HFFc6 (cell line): ENCODE results near the gene CTDP1. TPM values are rescaled to one million over a fixed set of nuclear protein-coding genes. Genes with fewer than 3 reads are reported as not detected.
A peak's percentile ranks its signal among the peaks of the same experiment; 100 is the strongest.

Experiments used
- DNase-seq: peaks from one replicate; pipeline ENCODE4 v3.0.0-alpha.2; 2018
- H3K27ac Mint-ChIP-seq: 2 replicates; pipeline ENCODE4 v1.8.0; 2020; ENCODE audit warnings: mild to moderate bottlenecking, mixed read lengths
- H3K27me3 Mint-ChIP-seq: 2 replicates; pipeline ENCODE4 v1.8.0; 2021; ENCODE audit warnings: mild to moderate bottlenecking, moderate library complexity, mixed read lengths; ENCODE audit not compliant: insufficient read depth
- H3K36me3 Mint-ChIP-seq: 2 replicates; pipeline ENCODE4 v1.8.0; 2021; ENCODE audit warnings: low read depth, mixed read lengths
- H3K4me1 Mint-ChIP-seq: 2 replicates; pipeline ENCODE4 v1.8.0; 2020; ENCODE audit warnings: low read depth, mixed read lengths
- H3K4me3 Mint-ChIP-seq: 2 replicates; pipeline ENCODE4 v1.8.0; 2020; ENCODE audit warnings: mild to moderate bottlenecking, moderate library complexity, mixed read lengths
- H3K9me3 Mint-ChIP-seq: 2 replicates; pipeline ENCODE4 v1.8.0; 2020; ENCODE audit warnings: mild to moderate bottlenecking, mixed read lengths
- CTCF ChIP-seq: fragments of 200-600 bp; sonication (generic); IDR thresholded peaks from 2 replicates; pipeline ENCODE4 v1.5.0; 2021; ENCODE audit warnings: antibody characterized with exemption, mild to moderate bottlenecking
- total RNA-seq, 6 experiments: library from RNA; stranded (reverse); fragmentation: NEBNext Ultra II Directional; extraction: Animal tissue kit (Norgen Biotek cat#: 25700); gene quantifications; 2 replicates in 1 of 6; 3 replicates in 5 of 6; pipeline ENCODE4 v1.2.3, GENCODE V29; 2021

CTDP1 gene
- total RNA-seq, 6 experiments from 2014 or later: 15.6 to 18.2 (median 16.6) TPM

GRCh38 chr18:79643054-79643984, 36.3 kb upstream of the CTDP1 start:
- TF ChIP-seq CTCF: no peak
- Mint-ChIP-seq H3K27ac (no peak overlapping the region), H3K27me3 (peaks cover 23% of the 10 kb centered on the region), H3K4me1 (peaks cover 8% of the 10 kb centered on the region), H3K36me3 (no peaks in the 10 kb centered on the region), H3K4me3 (no peak overlapping the region), H3K9me3 (no peaks in the 10 kb centered on the region)
- DNase-seq: no peak

DNA sequence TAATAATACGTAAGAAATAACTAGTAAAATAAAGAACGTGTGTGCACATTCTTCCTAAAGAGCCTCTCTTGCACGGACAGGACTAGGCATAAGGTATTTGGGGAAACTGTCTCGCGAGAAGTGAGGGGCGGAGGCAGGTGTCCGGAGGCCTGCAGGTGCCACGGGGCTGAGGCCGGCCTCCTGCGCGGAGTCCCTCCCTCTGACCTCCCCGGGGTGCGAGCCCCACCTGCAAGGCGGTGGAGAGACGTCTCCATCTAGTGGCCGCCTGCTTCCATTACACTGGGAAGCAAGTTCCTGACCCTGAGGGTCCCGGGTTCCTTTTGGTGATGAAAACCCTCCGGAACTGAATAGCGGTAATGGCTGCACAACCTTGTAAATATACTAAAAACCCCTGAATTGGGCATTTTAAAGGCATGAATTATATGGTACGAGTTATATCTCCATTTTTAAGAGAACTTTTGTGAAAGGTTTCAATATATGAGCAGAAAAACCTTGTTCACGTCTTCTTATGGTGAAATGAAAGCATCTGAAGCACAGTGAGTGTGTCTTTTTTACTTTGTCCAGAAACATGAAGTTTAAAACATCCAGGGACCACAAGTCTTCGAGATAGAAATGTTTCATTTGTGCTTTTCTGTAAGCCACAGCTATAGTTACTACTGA, 35.5 kb upstream of the CTDP1 start:
- Mint-ChIP-seq H3K27me3 (peaks cover 21% of the 10 kb centered on the region), H3K4me3 (no peak overlapping the region), H3K9me3 (no peaks in the 10 kb centered on the region), H3K36me3 (no peaks in the 10 kb centered on the region), H3K4me1 (peaks cover 8% of the 10 kb centered on the region), H3K27ac (no peak overlapping the region)
- peak; percentile 99 for TF ChIP-seq CTCF
- peak; percentile 14 for DNase-seq

GRCh38 chr18:79644666-79645057, 34.9 kb upstream of the CTDP1 start:
- no peaks in the 10 kb centered on the region for H3K36me3 Mint-ChIP-seq
- H3K4me1 Mint-ChIP-seq: peaks cover 8% of the 10 kb centered on the region
- peaks cover 19% of the 10 kb centered on the region for H3K27me3 Mint-ChIP-seq
- no peaks in the 10 kb centered on the region for H3K9me3 Mint-ChIP-seq
- no peak for TF ChIP-seq CTCF
- DNase-seq: no peak
- H3K27ac Mint-ChIP-seq: no peak overlapping the region
- H3K4me3 Mint-ChIP-seq: no peak overlapping the region

DNA sequence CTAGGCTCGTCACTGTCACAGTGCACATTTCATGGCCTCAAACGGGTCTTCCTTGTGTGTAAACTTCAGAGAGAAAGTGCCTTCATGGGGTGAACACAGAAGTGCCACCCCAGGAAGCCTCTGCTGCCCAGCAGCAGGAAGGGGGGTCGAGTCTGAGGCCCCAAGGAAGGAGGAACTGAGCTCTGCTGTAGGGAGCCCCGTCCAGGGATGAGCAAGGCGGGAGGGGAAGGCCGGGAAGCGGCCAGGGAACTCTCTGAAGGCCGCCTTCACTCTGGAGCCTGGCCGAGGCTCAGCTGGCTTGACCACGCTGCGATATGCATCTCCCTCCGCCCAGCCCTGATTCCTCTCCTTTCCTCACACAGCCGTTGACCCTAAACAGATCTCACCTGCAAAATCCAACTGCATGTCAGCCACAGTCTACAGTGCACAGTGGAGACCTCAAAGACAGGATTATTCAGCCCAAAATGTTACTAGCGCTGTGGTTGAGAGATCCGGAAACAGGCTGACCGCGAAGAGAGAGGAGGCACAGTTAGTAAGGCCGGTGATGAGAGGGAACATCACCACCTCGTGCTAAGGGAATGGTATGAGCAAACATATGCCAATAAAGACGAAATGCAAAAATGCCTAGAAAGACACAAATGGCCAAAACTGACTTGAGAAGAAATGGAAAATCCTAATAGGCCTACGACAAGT, 34.2 kb upstream of the CTDP1 start:
- no peaks in the 10 kb centered on the region for H3K36me3 Mint-ChIP-seq
- H3K9me3 Mint-ChIP-seq: no peaks in the 10 kb centered on the region
- H3K27me3 Mint-ChIP-seq: peaks cover 23% of the 10 kb centered on the region
- no peak overlapping the region for H3K27ac Mint-ChIP-seq
- no peak overlapping the region for H3K4me3 Mint-ChIP-seq
- no peak for TF ChIP-seq CTCF
- H3K4me1 Mint-ChIP-seq: peaks cover 8% of the 10 kb centered on the region
- no peak for DNase-seq

DNA sequence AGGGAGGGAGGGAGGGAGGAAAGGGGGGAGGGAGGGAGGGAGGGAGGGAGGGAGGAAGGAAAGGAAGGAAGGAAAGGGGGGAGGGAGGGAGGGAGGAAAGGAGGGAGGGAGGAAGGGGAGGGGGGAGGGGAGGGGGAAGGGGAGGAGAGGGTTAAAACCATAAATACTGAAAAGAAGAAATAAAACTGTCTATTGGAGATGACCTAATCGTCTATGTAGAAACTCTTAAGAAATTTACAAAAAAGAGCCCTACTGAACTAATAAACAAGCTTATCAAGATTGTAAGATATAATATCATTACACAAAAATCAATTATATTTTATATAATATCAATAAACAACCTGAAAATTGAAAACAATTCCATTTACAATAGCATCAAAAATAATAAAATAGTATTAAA, 32.3 kb upstream of the CTDP1 start:
- Mint-ChIP-seq H3K27me3 (peaks cover 25% of the 10 kb centered on the region), H3K36me3 (no peaks in the 10 kb centered on the region), H3K9me3 (no peaks in the 10 kb centered on the region), H3K27ac (no peak overlapping the region), H3K4me1 (peaks cover 8% of the 10 kb centered on the region), H3K4me3 (no peak overlapping the region)
- DNase-seq: no peak
- no peak for TF ChIP-seq CTCF
